ENCODE results near the gene AGPAT4. TPM values are rescaled to one million over a fixed set of nuclear protein-coding genes. Genes with fewer than 3 reads are reported as not detected.

Gene AGPAT4
- total RNA-seq, 1 experiment from 2014 or later = 9.2 TPM

DNA sequence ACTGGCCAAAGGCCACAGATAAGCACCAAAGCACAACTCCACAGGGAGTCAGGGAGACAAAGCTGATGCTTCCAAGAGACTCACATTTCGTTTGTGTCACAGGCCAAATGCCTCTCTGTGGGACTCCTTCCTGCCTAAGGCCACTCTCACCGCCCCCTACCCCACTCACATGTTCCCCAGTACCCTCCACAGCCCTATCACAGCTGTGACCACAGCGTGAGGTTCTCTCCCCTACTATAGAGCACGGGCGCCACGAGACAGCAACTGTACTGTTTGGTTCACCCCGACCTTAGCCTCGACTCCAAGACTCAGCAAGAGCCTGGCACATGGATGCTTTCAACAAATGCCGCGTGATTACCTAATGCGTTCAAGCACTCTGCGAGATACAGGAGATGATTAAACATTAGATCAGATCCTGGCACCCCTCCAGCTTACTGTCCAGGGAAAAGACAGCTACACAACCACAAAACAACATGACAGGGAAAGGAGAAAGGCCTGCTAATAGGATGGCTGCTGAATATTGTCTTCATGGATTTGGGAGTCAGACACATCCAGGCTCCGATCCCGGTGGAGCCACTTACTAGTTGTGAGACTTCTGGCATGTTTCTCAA is 105.5 kb downstream of the AGPAT4 start:
- no peaks in the 10 kb centered on the region for H3K4me1 Mint-ChIP-seq (ENCODE audit: low read depth, unreplicated experiment)
- Histone ChIP-seq H3K36me3 (ENCODE audit: control insufficient read depth, insufficient read depth, low read length) (no peaks in the 10 kb centered on the region), H3K9me3 (no peaks in the 10 kb centered on the region)

DNA sequence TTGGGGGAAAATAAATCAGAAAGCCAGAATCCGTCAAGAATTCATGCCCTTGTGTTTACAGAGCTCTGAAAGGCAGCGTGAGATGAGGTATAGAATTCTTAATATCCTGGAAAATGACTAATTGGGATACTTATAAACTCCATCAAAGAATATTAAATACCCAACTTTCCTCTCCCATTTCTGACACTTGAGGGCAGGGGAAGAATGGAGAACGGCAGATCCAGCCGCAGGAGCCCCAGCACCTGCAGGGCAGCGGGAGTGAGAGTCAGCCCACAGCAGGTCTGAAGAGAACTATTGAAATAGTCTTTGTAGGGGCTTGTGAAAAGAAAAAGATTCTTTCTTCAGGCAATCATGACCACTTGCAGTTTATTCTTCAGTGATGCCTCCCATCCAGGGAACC is 107.2 kb downstream of the AGPAT4 start:
- Mint-ChIP-seq H3K9me3 (ENCODE audit: unreplicated experiment) (no peaks in the 10 kb centered on the region), H3K27me3 (ENCODE audit: insufficient read depth, unreplicated experiment) (no peaks in the 10 kb centered on the region), H3K36me3 (ENCODE audit: insufficient read depth, unreplicated experiment) (peaks cover 4% of the 10 kb centered on the region), H3K27ac (ENCODE audit: unreplicated experiment) (no peak overlapping the region), H3K4me1 (ENCODE audit: low read depth, unreplicated experiment) (no peaks in the 10 kb centered on the region), H3K4me3 (ENCODE audit: unreplicated experiment) (no peak overlapping the region)
- Histone ChIP-seq H3K9me3 (no peaks in the 10 kb centered on the region), H3K4me3 (ENCODE audit: low read depth, low read length) (no peak overlapping the region), H3K27me3 (replicated peaks; ENCODE audit: control insufficient read depth, insufficient read depth, low read length) (no peaks in the 10 kb centered on the region), H3K36me3 (ENCODE audit: control insufficient read depth, insufficient read depth, low read length) (no peaks in the 10 kb centered on the region), H3K4me1 (no peaks in the 10 kb centered on the region)
- ChIA-PET CTCF (no interaction called here), POLR2A (no interaction called here)
- TF ChIP-seq, protein P1, sequence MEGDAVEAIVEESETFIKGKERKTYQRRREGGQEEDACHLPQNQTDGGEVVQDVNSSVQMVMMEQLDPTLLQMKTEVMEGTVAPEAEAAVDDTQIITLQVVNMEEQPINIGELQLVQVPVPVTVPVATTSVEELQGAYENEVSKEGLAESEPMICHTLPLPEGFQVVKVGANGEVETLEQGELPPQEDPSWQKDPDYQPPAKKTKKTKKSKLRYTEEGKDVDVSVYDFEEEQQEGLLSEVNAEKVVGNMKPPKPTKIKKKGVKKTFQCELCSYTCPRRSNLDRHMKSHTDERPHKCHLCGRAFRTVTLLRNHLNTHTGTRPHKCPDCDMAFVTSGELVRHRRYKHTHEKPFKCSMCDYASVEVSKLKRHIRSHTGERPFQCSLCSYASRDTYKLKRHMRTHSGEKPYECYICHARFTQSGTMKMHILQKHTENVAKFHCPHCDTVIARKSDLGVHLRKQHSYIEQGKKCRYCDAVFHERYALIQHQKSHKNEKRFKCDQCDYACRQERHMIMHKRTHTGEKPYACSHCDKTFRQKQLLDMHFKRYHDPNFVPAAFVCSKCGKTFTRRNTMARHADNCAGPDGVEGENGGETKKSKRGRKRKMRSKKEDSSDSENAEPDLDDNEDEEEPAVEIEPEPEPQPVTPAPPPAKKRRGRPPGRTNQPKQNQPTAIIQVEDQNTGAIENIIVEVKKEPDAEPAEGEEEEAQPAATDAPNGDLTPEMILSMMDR (IDR thresholded peaks at IDR 0.05; ENCODE audit: insufficient read depth in 1 of 2, low read depth in 1 of 2, low read length in 1 of 2, severe bottlenecking in 1 of 2, unreplicated experiment in 1 of 2) = no peak
- no peak for DNase-seq
- intact Hi-C loops (cut with micrococcal nuclease; ENCODE audit: unreplicated experiment) = no loop called here
- no TSS peak for BruUV-seq (replicated peaks)

More for the DNA sequence above, 105.5 kb downstream of the AGPAT4 start:
- ChIA-PET POLR2A (no interaction called here), CTCF (no interaction called here)
- no peak overlapping the region for H3K27ac Mint-ChIP-seq (ENCODE audit: unreplicated experiment)
- no peak overlapping the region for H3K4me3 Mint-ChIP-seq (ENCODE audit: unreplicated experiment)
- no peaks in the 10 kb centered on the region for H3K27me3 Mint-ChIP-seq (ENCODE audit: insufficient read depth, unreplicated experiment)
- no peak overlapping the region for H3K4me3 ChIP-seq (ENCODE audit: low read depth, low read length)
- intact Hi-C loops (cut with micrococcal nuclease; ENCODE audit: unreplicated experiment) = no loop called here
- H3K27me3 ChIP-seq (replicated peaks; ENCODE audit: control insufficient read depth, insufficient read depth, low read length) = no peaks in the 10 kb centered on the region
- H3K4me1 ChIP-seq = no peaks in the 10 kb centered on the region
- no peak for DNase-seq
- TF ChIP-seq, protein P1 (IDR thresholded peaks at IDR 0.05; ENCODE audit: insufficient read depth in 1 of 2, low read depth in 1 of 2, low read length in 1 of 2, severe bottlenecking in 1 of 2, unreplicated experiment in 1 of 2) = no peak
- H3K9me3 Mint-ChIP-seq (ENCODE audit: unreplicated experiment) = no peaks in the 10 kb centered on the region
- H3K36me3 Mint-ChIP-seq (ENCODE audit: insufficient read depth, unreplicated experiment) = peaks cover 4% of the 10 kb centered on the region
- no TSS peak for BruUV-seq (replicated peaks)

DNA sequence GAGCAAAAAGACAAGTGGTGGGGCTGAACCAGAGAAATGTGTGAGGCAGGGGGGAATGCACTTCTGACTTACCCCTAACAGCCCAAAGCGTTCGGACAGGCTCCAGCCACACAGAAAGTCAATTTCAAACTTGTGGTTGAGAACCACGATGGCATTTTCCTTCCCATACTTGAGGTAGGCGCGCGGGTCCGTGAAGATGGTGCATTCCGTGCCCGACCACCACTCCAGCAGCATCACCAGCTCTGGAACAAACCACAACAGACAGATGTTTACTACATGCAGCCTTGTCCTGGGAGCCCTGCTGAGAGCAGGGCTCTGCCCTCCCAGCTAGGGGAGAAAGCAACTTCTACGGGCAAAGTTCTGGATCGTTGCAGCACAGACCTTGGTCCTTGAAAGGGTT is 107.7 kb downstream of the AGPAT4 start:
- H3K27me3 ChIP-seq (replicated peaks; ENCODE audit: control insufficient read depth, insufficient read depth, low read length) = no peaks in the 10 kb centered on the region
- H3K4me1 ChIP-seq = no peaks in the 10 kb centered on the region
- DNase-seq = no peak
- Mint-ChIP-seq H3K27ac (ENCODE audit: unreplicated experiment) (no peak overlapping the region), H3K4me3 (ENCODE audit: unreplicated experiment) (no peak overlapping the region), H3K36me3 (ENCODE audit: insufficient read depth, unreplicated experiment) (peaks cover 4% of the 10 kb centered on the region), H3K4me1 (ENCODE audit: low read depth, unreplicated experiment) (no peaks in the 10 kb centered on the region), H3K9me3 (ENCODE audit: unreplicated experiment) (no peaks in the 10 kb centered on the region), H3K27me3 (ENCODE audit: insufficient read depth, unreplicated experiment) (no peaks in the 10 kb centered on the region)
- H3K9me3 ChIP-seq = no peaks in the 10 kb centered on the region
- H3K36me3 ChIP-seq (ENCODE audit: control insufficient read depth, insufficient read depth, low read length) = no peaks in the 10 kb centered on the region
- BruUV-seq (replicated peaks) = no TSS peak
- POLR2A ChIA-PET = no interaction called here
- intact Hi-C loops (cut with micrococcal nuclease; ENCODE audit: unreplicated experiment) = no loop called here
- CTCF ChIA-PET = no interaction called here
- TF ChIP-seq, protein P1 (IDR thresholded peaks at IDR 0.05; ENCODE audit: insufficient read depth in 1 of 2, low read depth in 1 of 2, low read length in 1 of 2, severe bottlenecking in 1 of 2, unreplicated experiment in 1 of 2) = no peak
- H3K4me3 ChIP-seq (ENCODE audit: low read depth, low read length) = no peak overlapping the region
